Measurements from ENCODE around the gene DPM1.
"Not testable (repeated sequence)": the region's sequence is repeated elsewhere in the genome, so short reads cannot be mapped to it uniquely, and the experiment has no call there.

DPM1 gene

DNA sequence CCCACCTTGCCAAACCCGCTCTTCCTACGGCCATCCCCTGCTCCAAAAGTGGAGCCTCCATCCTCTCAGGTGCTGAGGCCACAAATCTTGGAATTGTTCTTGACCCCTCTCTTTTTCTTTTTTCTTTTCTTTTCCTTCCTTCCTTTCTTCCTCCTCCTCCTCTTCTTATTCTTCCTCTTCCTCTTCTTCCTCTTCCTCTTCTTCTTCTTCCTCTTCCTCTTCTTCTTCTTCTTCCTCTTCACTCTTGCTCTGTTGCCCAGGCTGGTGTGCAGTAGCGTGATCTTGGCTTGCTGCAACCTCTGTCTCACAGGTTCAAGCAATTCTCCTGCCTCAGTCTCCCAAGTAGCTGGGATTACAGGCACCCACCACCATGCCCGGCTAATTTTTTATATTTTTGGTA lies 20.2 kb upstream of the DPM1 start:
- H3K4me3 ChIP-seq (ENCODE audit: low read depth, low read length); H3K27me3 ChIP-seq (ENCODE audit: insufficient read depth, low read length); H3K36me3 ChIP-seq (ENCODE audit: insufficient read depth, low read length); H3K79me2 ChIP-seq (ENCODE audit: control insufficient read depth, insufficient read depth, low read length, unreplicated experiment); H3K27ac ChIP-seq (ENCODE audit: low read depth, low read length); H2AFZ ChIP-seq (ENCODE audit: low read length, unreplicated experiment): not testable (repeated sequence)
- H3K4me1 ChIP-seq (ENCODE audit: control insufficient read depth, insufficient read depth, low read length, unreplicated experiment): peaks cover 30% of the 10 kb centered on the region

DNA sequence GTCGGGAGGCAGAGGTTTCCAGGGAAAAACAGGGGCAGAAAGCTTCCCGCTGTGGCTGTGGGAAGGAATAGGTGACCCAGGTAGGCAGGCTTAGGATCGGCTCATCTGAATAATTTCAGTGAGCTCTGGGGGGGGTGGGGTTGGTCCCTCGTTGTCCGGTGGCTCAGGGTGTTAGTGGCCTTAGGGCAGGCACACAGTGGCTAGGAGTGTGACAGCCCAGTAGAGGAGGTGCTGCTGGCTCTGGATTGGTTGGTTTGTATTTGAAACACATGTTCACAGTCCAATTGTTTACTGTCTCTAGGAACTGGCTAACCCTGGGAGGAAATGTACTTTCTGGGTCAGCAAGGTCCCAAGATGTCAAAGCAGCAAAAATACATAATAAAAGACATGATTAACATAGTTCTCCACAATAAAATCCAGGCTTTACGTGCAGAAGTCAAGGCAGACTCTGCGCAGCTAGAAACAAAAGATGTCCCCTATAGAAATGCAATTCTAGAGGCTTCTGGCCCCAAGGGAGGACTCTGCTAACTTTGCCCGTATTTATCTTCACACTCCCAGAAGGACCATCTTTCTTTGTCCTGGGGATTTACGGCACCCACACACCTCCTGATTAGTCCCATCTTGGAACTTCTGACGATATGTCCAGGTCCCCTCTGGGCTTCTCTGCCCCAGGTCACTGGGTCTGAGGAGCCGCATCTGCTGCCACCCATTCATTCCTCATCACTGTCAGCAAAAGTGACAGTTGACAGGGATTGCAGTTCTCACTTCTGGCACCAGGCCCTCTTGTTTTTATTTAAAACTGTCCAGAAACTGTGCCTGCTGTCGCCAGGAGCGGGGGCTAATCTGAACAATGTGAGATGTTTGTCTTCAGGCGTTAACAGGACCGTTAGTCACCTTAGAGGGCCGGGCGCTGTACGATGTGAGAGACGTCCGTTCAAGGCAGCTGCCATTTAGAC lies 19.0 kb upstream of the DPM1 start:
- H3K4me1 ChIP-seq (ENCODE audit: control insufficient read depth, insufficient read depth, low read length, unreplicated experiment): peaks cover 25% of the 10 kb centered on the region
- H3K79me2 ChIP-seq (ENCODE audit: control insufficient read depth, insufficient read depth, low read length, unreplicated experiment): no peaks in the 10 kb centered on the region
- H2AFZ ChIP-seq (ENCODE audit: low read length, unreplicated experiment): no peak overlapping the region
- H3K27me3 ChIP-seq (ENCODE audit: insufficient read depth, low read length): no peaks in the 10 kb centered on the region
- H3K4me3 ChIP-seq (ENCODE audit: low read depth, low read length): no peak overlapping the region
- no peaks in the 10 kb centered on the region for H3K36me3 ChIP-seq (ENCODE audit: insufficient read depth, low read length)
- H3K27ac ChIP-seq (ENCODE audit: low read depth, low read length): no peak overlapping the region

DNA sequence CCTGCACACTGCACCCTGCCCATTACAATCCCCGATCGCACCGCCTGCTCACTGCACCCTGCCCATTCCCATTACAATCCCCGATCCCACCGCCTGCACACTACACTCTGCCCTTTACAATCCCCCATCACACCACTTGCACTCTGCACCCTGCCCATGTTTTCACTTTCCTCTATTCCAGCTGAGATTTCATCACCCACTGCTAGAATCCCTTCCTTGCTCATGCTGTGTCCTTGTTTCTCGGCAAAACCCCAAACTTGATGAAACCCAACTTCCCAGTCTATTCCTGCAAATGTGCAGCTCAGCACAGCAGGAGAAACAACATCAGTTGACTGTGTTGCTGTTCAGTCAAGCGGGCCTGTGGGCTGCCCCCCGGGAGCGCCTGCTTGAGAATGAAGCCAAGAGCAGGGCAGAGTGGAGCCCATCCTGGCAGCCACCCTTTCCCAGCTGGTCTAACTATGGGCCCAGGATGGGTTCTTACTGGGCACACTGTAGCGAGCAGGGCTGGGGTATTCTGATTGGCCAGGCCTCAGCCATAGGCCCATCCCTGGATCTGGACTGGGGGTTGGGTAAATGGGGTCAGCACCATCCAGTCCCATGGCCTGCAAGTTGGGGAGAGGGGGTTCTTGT lies 17.5 kb upstream of the DPM1 start:
- Histone ChIP-seq H3K4me3 (ENCODE audit: low read depth, low read length) (no peak overlapping the region), H2AFZ (ENCODE audit: low read length, unreplicated experiment) (no peak overlapping the region), H3K4me1 (ENCODE audit: control insufficient read depth, insufficient read depth, low read length, unreplicated experiment) (peaks cover 13% of the 10 kb centered on the region), H3K27me3 (ENCODE audit: insufficient read depth, low read length) (no peaks in the 10 kb centered on the region), H3K36me3 (ENCODE audit: insufficient read depth, low read length) (no peaks in the 10 kb centered on the region), H3K27ac (ENCODE audit: low read depth, low read length) (no peak overlapping the region), H3K79me2 (ENCODE audit: control insufficient read depth, insufficient read depth, low read length, unreplicated experiment) (no peaks in the 10 kb centered on the region)

DNA sequence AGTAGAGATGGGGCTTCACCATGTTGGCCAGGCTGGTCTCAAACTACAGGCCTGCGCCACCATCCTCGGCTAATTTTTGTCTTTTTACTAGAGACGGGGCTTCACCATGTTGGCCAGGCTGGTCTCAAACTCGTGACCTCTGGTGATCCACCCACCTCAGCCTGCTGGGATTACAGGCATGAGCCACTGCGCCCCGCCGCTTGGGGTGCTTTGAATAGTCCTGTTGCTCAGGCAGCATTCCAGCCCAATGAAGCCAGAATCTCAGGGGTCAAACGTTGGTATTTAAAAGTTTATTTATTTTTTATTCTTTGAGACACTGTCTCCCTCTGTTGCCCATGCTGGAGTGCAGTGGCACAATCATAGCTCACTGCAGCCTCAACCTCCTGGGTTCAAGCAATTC lies 11.6 kb upstream of the DPM1 start:
- H3K79me2 ChIP-seq (ENCODE audit: control insufficient read depth, insufficient read depth, low read length, unreplicated experiment): no peaks in the 10 kb centered on the region
- H3K27ac ChIP-seq (ENCODE audit: low read depth, low read length): no peak overlapping the region
- no peak overlapping the region for H3K4me3 ChIP-seq (ENCODE audit: low read depth, low read length)
- no peaks in the 10 kb centered on the region for H3K36me3 ChIP-seq (ENCODE audit: insufficient read depth, low read length)
- no peaks in the 10 kb centered on the region for H3K27me3 ChIP-seq (ENCODE audit: insufficient read depth, low read length)
- no peak overlapping the region for H2AFZ ChIP-seq (ENCODE audit: low read length, unreplicated experiment)
- H3K4me1 ChIP-seq (ENCODE audit: control insufficient read depth, insufficient read depth, low read length, unreplicated experiment): no peaks in the 10 kb centered on the region

DNA sequence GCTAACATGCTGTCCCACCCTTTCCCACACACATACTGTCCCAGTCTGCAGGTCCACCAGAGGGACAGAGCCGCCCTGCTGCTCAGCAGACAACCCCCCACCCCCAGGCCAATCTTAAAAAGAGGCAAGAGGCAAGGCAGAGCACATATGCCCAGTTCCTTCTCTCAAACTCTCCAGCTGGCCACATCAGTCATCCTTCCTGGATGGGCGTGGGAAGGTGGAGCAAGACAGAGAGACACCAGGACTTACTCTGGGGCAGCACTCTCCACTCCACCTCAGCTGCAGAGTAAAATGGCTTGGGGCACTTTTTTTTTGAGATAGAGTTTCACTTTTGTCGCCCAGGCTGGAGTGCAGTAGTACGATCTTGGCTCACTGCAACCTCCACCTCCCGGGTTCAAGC lies 11.1 kb upstream of the DPM1 start:
- Histone ChIP-seq H3K27ac (ENCODE audit: low read depth, low read length) (no peak overlapping the region), H3K4me1 (ENCODE audit: control insufficient read depth, insufficient read depth, low read length, unreplicated experiment) (no peaks in the 10 kb centered on the region)

DNA sequence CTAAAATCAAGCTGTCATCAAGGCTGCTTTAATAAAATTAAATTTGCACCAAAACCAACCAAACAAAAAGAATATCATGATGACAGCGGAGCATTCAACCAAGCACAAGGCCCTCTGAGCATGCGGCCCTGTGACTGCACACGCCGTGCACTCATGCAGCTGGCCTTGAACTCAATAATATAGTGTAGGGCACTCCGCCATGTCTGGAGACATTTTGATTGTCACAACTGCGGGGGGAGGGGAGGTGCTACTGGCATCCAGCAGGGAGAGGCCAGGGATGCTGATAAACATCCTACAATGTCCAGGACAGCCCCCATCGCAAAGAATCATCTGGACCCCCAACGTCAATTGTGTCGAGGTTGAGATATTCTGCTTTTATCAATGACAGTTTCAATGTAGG lies 10.0 kb upstream of the DPM1 start:
- no peak overlapping the region for H3K4me3 ChIP-seq (ENCODE audit: low read depth, low read length)
- no peaks in the 10 kb centered on the region for H3K79me2 ChIP-seq (ENCODE audit: control insufficient read depth, insufficient read depth, low read length, unreplicated experiment)
- H3K36me3 ChIP-seq (ENCODE audit: insufficient read depth, low read length): no peaks in the 10 kb centered on the region
- H2AFZ ChIP-seq (ENCODE audit: low read length, unreplicated experiment): no peak overlapping the region
- no peak overlapping the region for H3K27ac ChIP-seq (ENCODE audit: low read depth, low read length)
- H3K4me1 ChIP-seq (ENCODE audit: control insufficient read depth, insufficient read depth, low read length, unreplicated experiment): no peaks in the 10 kb centered on the region
- H3K27me3 ChIP-seq (ENCODE audit: insufficient read depth, low read length): no peaks in the 10 kb centered on the region

More for the DNA sequence above, 11.1 kb upstream of the DPM1 start:
- Histone ChIP-seq H2AFZ (ENCODE audit: low read length, unreplicated experiment) (no peak overlapping the region), H3K36me3 (ENCODE audit: insufficient read depth, low read length) (no peaks in the 10 kb centered on the region), H3K4me3 (ENCODE audit: low read depth, low read length) (no peak overlapping the region), H3K79me2 (ENCODE audit: control insufficient read depth, insufficient read depth, low read length, unreplicated experiment) (no peaks in the 10 kb centered on the region), H3K27me3 (ENCODE audit: insufficient read depth, low read length) (no peaks in the 10 kb centered on the region)

DNA sequence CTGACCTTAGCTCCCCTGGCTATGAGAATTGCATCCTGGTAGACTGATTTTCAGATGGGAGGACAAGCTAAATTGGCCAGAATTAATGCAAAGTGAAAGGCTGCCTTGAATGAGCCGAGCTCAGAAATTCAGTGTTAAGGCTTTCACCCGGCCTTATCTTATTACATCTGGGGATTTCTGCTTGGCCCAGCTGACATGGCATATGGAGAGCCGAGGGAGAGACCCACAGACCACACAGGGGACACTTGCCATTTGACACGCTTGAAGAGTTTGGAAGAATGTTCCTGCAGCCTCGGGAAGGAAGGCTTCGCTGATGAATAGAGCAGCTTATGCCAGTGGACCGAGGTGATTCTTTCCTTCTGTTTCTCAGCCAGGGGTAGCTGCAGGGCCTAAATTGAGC lies 9.3 kb upstream of the DPM1 start:
- Histone ChIP-seq H3K4me3 (ENCODE audit: low read depth, low read length) (no peak overlapping the region), H3K36me3 (ENCODE audit: insufficient read depth, low read length) (no peaks in the 10 kb centered on the region), H3K27ac (ENCODE audit: low read depth, low read length) (no peak overlapping the region)

DNA sequence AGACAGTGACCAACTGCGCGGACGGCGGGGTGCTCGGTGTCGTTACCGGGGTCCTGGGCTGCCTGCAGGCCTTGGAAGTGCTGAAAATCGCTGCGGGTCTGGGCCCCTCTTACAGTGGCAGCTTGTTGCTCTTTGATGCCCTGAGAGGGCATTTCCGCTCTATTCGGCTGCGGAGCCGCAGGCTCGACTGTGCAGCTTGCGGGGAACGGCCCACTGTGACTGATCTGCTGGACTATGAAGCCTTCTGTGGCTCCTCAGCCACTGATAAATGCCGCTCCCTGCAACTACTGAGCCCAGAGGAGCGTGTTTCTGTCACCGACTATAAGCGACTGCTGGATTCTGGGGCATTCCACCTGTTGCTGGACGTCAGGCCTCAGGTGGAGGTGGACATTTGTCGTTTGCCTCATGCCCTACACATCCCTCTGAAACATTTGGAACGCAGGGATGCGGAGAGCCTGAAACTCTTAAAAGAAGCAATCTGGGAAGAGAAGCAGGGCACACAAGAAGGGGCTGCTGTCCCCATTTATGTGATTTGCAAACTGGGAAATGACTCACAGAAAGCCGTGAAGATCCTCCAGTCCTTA lies 1.3 kb upstream of the DPM1 start:
- Histone ChIP-seq H3K27ac (ENCODE audit: low read depth, low read length) (peak overlapping the region; percentile 89; the same call in 1 of the 2 replicates), H3K36me3 (ENCODE audit: insufficient read depth, low read length) (peaks cover 12% of the 10 kb centered on the region), H3K4me1 (ENCODE audit: control insufficient read depth, insufficient read depth, low read length, unreplicated experiment) (peaks cover 30% of the 10 kb centered on the region), H3K4me3 (ENCODE audit: low read depth, low read length) (peak overlapping the region; percentile 92), H3K27me3 (ENCODE audit: insufficient read depth, low read length) (no peaks in the 10 kb centered on the region), H2AFZ (ENCODE audit: low read length, unreplicated experiment) (no peak overlapping the region), H3K79me2 (ENCODE audit: control insufficient read depth, insufficient read depth, low read length, unreplicated experiment) (peaks cover 56% of the 10 kb centered on the region)

More for the DNA sequence above, 9.3 kb upstream of the DPM1 start:
- no peaks in the 10 kb centered on the region for H3K27me3 ChIP-seq (ENCODE audit: insufficient read depth, low read length)
- H3K79me2 ChIP-seq (ENCODE audit: control insufficient read depth, insufficient read depth, low read length, unreplicated experiment): no peaks in the 10 kb centered on the region
- H3K4me1 ChIP-seq (ENCODE audit: control insufficient read depth, insufficient read depth, low read length, unreplicated experiment): no peaks in the 10 kb centered on the region
- H2AFZ ChIP-seq (ENCODE audit: low read length, unreplicated experiment): no peak overlapping the region

DNA sequence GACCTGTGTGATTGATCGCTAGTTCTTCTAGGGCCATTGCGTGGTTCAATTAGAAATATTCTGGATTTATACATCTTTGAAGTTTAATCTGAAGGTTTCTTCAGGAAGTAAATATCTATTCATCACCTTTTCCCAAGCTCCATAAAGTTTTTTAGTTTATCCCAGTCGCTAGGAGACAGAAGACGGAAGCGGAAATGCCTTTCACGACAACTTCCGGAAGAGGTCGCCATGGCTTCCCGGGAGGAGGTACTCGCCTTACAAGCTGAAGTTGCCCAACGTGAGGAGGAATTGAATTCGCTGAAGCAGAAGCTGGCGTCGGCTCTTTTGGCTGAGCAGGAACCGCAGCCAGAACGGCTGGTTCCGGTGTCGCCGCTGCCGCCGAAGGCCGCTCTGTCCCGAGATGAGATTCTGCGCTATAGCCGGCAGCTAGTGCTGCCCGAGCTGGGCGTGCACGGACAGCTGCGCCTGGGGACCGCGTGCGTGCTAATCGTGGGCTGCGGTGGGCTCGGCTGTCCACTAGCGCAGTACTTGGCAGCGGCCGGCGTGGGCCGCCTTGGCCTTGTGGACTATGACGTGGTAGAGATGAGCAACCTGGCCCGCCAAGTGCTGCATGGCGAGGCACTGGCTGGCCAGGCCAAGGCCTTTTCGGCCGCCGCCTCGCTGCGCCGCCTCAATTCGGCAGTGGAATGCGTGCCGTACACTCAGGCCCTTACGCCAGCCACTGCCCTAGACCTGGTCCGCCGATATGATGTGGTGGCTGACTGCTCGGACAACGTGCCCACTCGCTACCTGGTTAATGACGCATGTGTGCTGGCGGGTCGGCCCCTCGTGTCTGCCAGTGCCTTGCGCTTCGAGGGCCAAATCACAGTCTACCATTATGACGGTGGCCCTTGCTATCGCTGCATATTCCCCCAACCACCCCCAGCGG lies 547 bp upstream of the DPM1 start, which contains the start of gene MOCS3:
MOCS3 (plus strand) TSS at position 204 of the 928 bp plus-strand sequence; CDS start at position 229, 25 bp downstream.
- Histone ChIP-seq H3K27ac (ENCODE audit: low read depth, low read length) (peak within 1 kb of the TSS; percentile 89), H3K27me3 (ENCODE audit: insufficient read depth, low read length) (no peaks in the 10 kb centered on the region), H3K4me1 (ENCODE audit: control insufficient read depth, insufficient read depth, low read length, unreplicated experiment) (peaks cover 30% of the 10 kb centered on the region), H2AFZ (ENCODE audit: low read length, unreplicated experiment) (peak within 1 kb of the TSS; percentile 70), H3K36me3 (ENCODE audit: insufficient read depth, low read length) (peaks cover 14% of the 10 kb centered on the region), H3K79me2 (ENCODE audit: control insufficient read depth, insufficient read depth, low read length, unreplicated experiment) (peaks cover 64% of the 10 kb centered on the region), H3K4me3 (ENCODE audit: low read depth, low read length) (peak within 1 kb of the TSS; percentile 92)

DNA sequence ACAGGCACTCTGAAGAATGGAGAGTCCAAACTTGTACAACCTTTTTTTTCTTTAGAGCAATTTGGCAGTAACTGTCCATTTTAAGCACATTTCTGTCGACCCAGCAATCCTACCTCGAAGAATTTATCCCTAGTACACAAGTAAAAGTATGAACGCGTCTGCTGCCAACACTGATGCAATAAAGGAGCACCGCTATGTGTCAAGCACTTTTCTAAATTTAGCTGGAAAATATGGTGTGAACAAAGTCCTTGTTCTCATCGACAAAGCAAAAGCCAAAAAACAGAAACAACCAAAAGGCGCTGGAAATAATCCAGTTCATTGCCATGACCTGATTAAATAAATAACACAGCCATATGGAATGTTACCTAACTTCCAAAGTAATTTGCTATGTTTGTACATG lies 1.1 kb downstream of the DPM1 start:
- Histone ChIP-seq H3K79me2 (ENCODE audit: control insufficient read depth, insufficient read depth, low read length, unreplicated experiment) (peaks cover 74% of the 10 kb centered on the region), H3K4me1 (ENCODE audit: control insufficient read depth, insufficient read depth, low read length, unreplicated experiment) (peaks cover 30% of the 10 kb centered on the region), H3K36me3 (ENCODE audit: insufficient read depth, low read length) (peaks cover 14% of the 10 kb centered on the region), H3K27ac (ENCODE audit: low read depth, low read length) (peak overlapping the region; percentile 89; the same call in 1 of the 2 replicates), H3K4me3 (ENCODE audit: low read depth, low read length) (peak overlapping the region; percentile 92), H2AFZ (ENCODE audit: low read length, unreplicated experiment) (no peak overlapping the region), H3K27me3 (ENCODE audit: insufficient read depth, low read length) (no peaks in the 10 kb centered on the region)
